SKM-1 (cell line): ENCODE data around the gene MTURN.

ENCODE experiments used
- DNase-seq: peaks from one replicate; lab custom pipeline; 2025; ENCODE audit not compliant: unreplicated experiment; lab: John Stamatoyannopoulos, UW

Gene MTURN

GRCh38 chr7:30159698-30160143, 24.9 kb downstream of the MTURN start:
- DNase-seq, result peak; percentile 95

GRCh38 chr7:30160329-30160728, 25.5 kb downstream of the MTURN start:
- no peak for DNase-seq

DNA sequence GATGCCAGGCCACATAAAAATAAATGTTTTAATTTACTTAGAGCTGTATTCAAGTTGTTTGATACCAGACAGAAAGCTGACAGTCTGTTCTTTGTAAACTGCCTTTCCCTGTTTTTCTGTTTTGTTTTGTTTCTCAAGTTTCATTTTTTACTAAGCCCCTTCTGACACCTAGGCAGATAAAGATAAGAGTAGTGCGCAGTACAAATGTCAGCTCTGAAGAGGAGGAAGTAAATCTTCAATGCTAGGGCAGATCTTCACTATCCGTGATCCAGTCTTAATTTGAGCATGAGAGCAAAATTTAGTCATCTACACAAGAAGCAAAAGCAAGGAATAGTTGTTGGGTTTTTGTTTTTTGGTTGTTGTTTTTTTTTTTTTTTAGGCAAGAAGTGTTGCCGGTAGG, 27.3 kb downstream of the MTURN start:
- no peak for DNase-seq

- DNase-seq, result no peak
Observed at GRCh38 chr7:30162622-30163124, 27.9 kb downstream of the MTURN start.

- DNase-seq, result peak; percentile 48
Observed at GRCh38 chr7:30163231-30163894, 28.6 kb downstream of the MTURN start.

- DNase-seq, result peak; percentile 20
Observed at GRCh38 chr7:30164567-30164966, 29.8 kb downstream of the MTURN start.

DNA sequence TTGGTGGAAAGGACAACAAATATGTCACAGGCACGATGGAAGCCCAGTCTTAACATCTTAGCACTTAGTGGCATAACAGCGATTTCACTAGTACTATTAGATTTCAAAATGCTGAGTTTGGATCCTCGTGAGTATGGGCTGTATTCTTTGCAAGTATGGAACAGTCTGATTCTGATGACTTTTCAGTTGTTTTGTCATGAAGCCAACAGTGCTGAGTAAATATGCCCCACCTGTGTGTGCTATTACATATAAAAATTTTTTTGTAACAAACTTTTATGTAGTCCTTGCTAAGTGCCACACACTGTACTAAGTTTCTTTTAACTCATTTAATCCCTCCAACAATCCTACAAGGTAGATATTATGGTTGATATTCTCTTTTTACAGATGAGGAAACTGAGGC, 30.8 kb downstream of the MTURN start:
- no peak for DNase-seq

DNA sequence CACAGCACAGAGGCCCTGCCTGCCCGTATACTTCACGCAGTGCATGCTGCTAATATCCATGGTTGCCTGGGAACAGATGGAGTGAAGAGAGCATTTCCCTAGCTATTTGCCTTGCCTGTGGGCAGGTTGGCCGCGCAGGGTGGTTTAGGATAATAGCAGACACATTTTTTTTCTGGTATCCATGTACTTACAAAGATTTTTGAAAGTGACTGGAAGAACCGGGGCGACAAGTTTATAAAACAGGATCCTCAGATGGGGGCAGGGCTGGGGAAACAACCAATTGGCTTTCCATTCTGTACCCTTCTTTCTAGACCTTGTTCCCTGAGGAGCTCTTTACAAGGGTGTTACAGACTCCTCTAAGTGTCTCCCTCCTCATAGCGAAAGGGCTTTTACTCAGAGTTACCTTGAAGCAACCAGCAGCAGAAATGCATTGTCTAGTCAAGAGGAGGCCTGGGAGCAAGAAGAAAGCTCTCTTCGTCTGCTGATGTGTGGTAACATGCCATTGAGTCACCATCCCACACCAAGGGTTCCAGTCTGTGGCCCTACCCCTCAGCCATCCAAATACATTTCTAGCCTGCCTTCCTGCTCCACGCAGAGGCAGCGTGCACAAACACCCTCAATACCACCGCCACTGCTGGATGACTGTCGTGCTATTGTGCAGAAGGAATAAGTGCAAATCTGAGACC, 31.5 kb downstream of the MTURN start:
- DNase-seq, result no peak

DNA sequence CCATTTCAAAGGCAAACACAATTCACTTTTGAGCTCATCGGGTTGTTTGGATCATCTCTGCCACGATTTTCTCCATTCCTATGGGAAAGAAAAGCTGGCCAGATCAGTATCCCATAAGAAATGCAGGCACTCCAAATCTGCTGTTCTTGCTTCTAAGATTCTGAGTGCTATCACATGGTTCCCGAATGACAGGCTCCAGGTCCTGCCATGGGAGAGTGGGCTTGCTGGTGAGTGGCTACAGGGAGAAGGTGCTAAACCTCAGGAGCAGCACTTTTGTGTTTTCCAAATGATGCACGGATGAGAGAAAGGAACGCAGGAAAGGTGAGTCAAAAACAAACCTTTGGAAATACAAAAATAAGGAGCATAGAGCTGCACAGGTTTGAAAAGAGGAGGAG, 32.1 kb downstream of the MTURN start:
- no peak for DNase-seq

GRCh38 chr7:30167901-30168300, 33.1 kb downstream of the MTURN start:
- no peak for DNase-seq

DNA sequence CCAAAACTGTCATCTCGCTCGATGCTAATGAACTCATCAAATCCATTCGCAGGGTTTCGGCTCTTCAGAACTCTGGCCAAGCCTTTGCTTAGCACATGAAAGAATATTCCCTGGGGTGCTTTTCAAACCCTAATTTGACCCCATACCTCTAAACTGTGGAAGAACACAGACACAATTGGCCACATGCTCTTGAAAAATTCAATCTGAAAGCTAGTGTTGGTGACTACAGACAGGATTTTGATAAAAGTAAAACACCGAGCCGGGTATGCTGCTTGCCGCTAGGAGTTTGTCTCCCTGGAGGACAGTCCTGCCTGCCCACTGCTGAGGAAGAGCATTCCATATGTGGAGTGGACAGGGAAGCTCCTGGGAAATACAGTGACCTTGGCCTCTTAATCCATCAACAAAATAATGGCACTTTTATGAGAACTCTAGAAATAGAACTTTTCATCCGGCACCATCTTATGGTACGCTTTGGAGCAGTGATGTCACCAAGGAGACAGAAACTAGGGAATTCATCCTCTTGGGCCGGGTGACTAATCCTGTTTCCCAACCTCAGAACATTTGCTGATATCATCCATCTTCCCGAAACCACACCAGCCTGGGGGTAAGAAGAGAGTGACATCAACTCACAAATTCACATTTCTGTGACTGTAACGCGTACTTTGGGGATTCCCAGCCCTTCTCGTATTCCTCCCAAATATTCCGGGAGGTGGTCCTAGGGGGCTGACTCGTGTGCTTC, 34.2 kb downstream of the MTURN start:
- DNase-seq, result no peak

DNA sequence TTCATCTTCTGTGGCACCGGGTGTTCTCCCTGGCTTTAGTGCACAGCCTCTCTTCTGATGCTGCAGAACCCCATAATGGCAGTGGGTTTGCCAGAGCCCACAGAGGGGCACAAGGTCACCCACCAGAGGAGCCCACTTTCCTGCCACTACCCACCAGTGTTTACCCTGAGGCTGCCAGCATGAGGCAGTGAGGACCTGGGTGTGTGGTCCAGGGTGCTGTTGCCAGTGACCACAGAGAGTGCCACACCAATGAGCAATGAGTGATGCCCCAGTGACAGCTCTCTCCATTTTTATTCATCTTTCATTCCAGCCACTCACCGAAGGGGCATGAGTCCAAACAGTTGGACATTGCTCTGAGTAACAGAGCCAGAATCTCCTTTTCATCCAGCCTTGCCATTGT, 34.8 kb downstream of the MTURN start:
- no peak for DNase-seq

- DNase-seq, result peak; percentile 19
Observed at GRCh38 chr7:30170476-30171205, 35.9 kb downstream of the MTURN start.

- DNase-seq, result no peak
Observed at GRCh38 chr7:30171766-30172447, 37.1 kb downstream of the MTURN start.

DNA sequence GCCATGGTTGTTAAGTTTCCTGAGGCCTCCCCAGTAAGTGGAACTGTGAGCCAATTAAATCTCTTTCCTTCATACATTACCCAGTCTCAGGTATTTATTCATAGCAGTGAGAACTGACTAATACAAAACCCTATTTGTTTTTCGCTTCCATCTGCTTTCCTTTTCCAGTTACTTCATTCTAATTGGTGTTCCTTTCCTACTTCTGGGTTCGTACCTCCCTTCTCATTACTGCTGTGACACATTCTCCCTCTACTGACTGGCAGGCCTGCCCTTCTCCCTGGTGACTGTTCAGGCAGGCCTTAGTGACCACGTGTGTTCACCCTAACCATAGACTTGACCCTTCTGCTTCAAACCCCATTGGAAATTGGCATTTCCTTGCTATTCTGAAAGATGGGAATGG, 37.7 kb downstream of the MTURN start:
- DNase-seq, result no peak

- DNase-seq, result no peak
Observed at GRCh38 chr7:30173058-30173897, 38.5 kb downstream of the MTURN start.

GRCh38 chr7:30175180-30175579, 40.4 kb downstream of the MTURN start:
- no peak for DNase-seq

- no peak for DNase-seq
Observed at GRCh38 chr7:30175636-30176147, 40.9 kb downstream of the MTURN start.

GRCh38 chr7:30176463-30177109, 41.8 kb downstream of the MTURN start:
- DNase-seq, result peak; percentile 31
